Trophoblast cell (in vitro differentiated cells and primary cell): ENCODE measurements around the gene RERG.

Experiments
- DNase-seq, 2 donors: peaks; one replicate each; pipeline ENCODE4 v3.0.0-alpha.2; 2016
- H2AFZ ChIP-seq: 2 replicates; pipeline ENCODE4 v1.6.1; 2013; ENCODE audit warnings: low read length, moderate library complexity, mild to moderate bottlenecking; ENCODE audit not compliant: insufficient read depth, poor library complexity
- H2AK5ac ChIP-seq: 2 replicates; pipeline ENCODE4 v1.6.1; 2013; ENCODE audit warnings: mild to moderate bottlenecking, low read length
- H2BK120ac ChIP-seq: 2 replicates; pipeline ENCODE4 v1.6.1; 2013; ENCODE audit warnings: low read length, mild to moderate bottlenecking, moderate library complexity; ENCODE audit not compliant: insufficient read depth, poor library complexity
- H2BK12ac ChIP-seq: 2 replicates; pipeline ENCODE4 v1.6.1; 2013; ENCODE audit warnings: mild to moderate bottlenecking, low read length, moderate library complexity
- H2BK5ac ChIP-seq: 2 replicates; pipeline ENCODE4 v1.6.1; 2013; ENCODE audit warnings: low read length, low read depth, moderate library complexity, mild to moderate bottlenecking; ENCODE audit not compliant: poor library complexity
- H3K14ac ChIP-seq: 2 replicates; pipeline ENCODE4 v1.6.1; 2013; ENCODE audit warnings: mild to moderate bottlenecking, low read length
- H3K18ac ChIP-seq: 2 replicates; pipeline ENCODE4 v1.6.1; 2013; ENCODE audit warnings: mild to moderate bottlenecking, low read length
- H3K23ac ChIP-seq: 2 replicates; pipeline ENCODE4 v1.6.1; 2013; ENCODE audit warnings: low read length
- H3K27ac ChIP-seq: 2 replicates; pipeline ENCODE4 v1.5.1; 2013; ENCODE audit warnings: low read depth, mild to moderate bottlenecking, inconsistent platforms, low read length, moderate library complexity
- H3K27me3 ChIP-seq: 2 replicates; pipeline ENCODE4 v1.6.1; 2013; ENCODE audit warnings: inconsistent platforms, mild to moderate bottlenecking, low read length, moderate library complexity; ENCODE audit not compliant: insufficient read depth
- H3K36me3 ChIP-seq, 2 experiments: 1 replicate in 1 of 2; 2 replicates in 1 of 2; pipeline ENCODE4 v1.6.1; 2013; ENCODE audit warnings: low read length in 2 of 2, mild to moderate bottlenecking in 2 of 2, moderate library complexity in 1 of 2; ENCODE audit not compliant: insufficient read depth in 2 of 2, control insufficient read depth in 1 of 2
- H3K4ac ChIP-seq: 2 replicates; pipeline ENCODE4 v1.6.1; 2013; ENCODE audit warnings: low read depth, mild to moderate bottlenecking, low read length, moderate library complexity
- H3K4me1 ChIP-seq, 2 experiments: 1 replicate in 1 of 2; 2 replicates in 1 of 2; pipeline ENCODE4 v1.6.1; 2013; ENCODE audit warnings: low read length in 2 of 2, mild to moderate bottlenecking in 2 of 2, moderate library complexity in 1 of 2; ENCODE audit not compliant: insufficient read depth in 2 of 2, control insufficient read depth in 1 of 2
- H3K4me2 ChIP-seq: 2 replicates; pipeline ENCODE4 v1.6.1; 2013; ENCODE audit warnings: inconsistent platforms, mild to moderate bottlenecking, low read length, moderate library complexity
- H3K4me3 ChIP-seq: 2 replicates; pipeline ENCODE4 v1.5.1; 2013; ENCODE audit warnings: mild to moderate bottlenecking, low read depth, low read length, inconsistent platforms
- H3K79me1 ChIP-seq: one replicate; pipeline ENCODE4 v1.6.1; 2013; ENCODE audit warnings: low read length
- H3K79me2 ChIP-seq: 2 replicates; pipeline ENCODE4 v1.6.1; 2013; ENCODE audit warnings: low read length, mild to moderate bottlenecking; ENCODE audit not compliant: control insufficient read depth, insufficient read depth, poor library complexity
- H3K9ac ChIP-seq: 2 replicates; pipeline ENCODE4 v1.6.1; 2013; ENCODE audit warnings: mild to moderate bottlenecking, low read length
- H3K9me3 ChIP-seq: 2 replicates; pipeline ENCODE4 v1.6.1; 2013; ENCODE audit warnings: low read depth, mild to moderate bottlenecking, control low read depth, inconsistent platforms, low read length; ENCODE audit not compliant: insufficient read depth
- H4K12ac ChIP-seq: 2 replicates; pipeline ENCODE4 v1.6.1; 2013; ENCODE audit warnings: low read depth, mild to moderate bottlenecking, low read length, moderate library complexity
- H4K8ac ChIP-seq: 2 replicates; pipeline ENCODE4 v1.6.1; 2013; ENCODE audit warnings: low read depth, mild to moderate bottlenecking, low read length, moderate library complexity
- H4K91ac ChIP-seq: one replicate; pipeline ENCODE4 v1.6.1; 2013; ENCODE audit warnings: low read depth, mild to moderate bottlenecking, low read length, moderate library complexity
- WGBS: extraction: QIAGEN DNeasy Blood & Tissue Kit; methylation state at CpG from one replicate; pipeline ENCODE4 v1.1.7; 2013; ENCODE audit warnings: missing lambda C conversion rate; ENCODE audit not compliant: insufficient read length, insufficient coverage; ENCODE audit errors: extremely low coverage; 5-methylcytosine and 5-hydroxymethylcytosine counted together

RERG gene

GRCh38 chr12:15163030-15163976 lies 57.9 kb downstream of the RERG start:
- H3K4me1 ChIP-seq, result no peaks in the 10 kb centered on the region
- H4K12ac ChIP-seq, result no peak overlapping the region
- DNase-seq, result no peak
- H2AFZ ChIP-seq, result no peak overlapping the region
- H3K27me3 ChIP-seq, result no peaks in the 10 kb centered on the region
- no peak overlapping the region for H3K4me2 ChIP-seq
- no peaks in the 10 kb centered on the region for H3K9me3 ChIP-seq
- H4K91ac ChIP-seq, result no peak overlapping the region
- H2BK12ac ChIP-seq, result no peak overlapping the region
- no peak overlapping the region for H3K4ac ChIP-seq
- no peak overlapping the region for H3K23ac ChIP-seq
- no peak overlapping the region for H4K8ac ChIP-seq
- no peak overlapping the region for H3K9ac ChIP-seq
- no peak overlapping the region for H2AK5ac ChIP-seq
- no peaks in the 10 kb centered on the region for H3K36me3 ChIP-seq
- H3K4me3 ChIP-seq, result no peak overlapping the region
- no peak overlapping the region for H3K27ac ChIP-seq
- no peak overlapping the region for H3K14ac ChIP-seq
- no peak overlapping the region for H3K18ac ChIP-seq
- H3K79me1 ChIP-seq, result no peaks in the 10 kb centered on the region
- no CpG with 5 or more reads among the region's 11 CpGs for WGBS
- no peak overlapping the region for H2BK5ac ChIP-seq
- no peak overlapping the region for H2BK120ac ChIP-seq
- H3K79me2 ChIP-seq, result no peaks in the 10 kb centered on the region

DNA sequence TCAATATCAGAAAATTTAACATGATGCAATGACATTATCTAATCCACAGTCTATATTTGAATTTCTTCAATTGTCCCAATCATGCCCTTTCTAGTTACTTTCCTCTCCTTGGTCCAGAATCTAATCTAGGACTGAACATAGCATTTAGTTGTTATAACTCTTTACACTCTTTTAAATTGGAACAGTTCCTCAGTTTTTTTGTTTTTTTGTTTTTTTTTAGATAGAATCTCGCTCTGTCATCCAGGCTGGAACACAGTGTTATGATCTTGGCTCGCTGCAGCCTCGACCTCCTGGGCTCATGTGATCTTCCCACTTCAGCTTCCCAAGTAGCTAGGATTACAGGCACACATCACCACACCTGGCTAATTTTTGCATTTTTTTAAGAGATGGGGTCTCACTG lies 63.1 kb downstream of the RERG start:
- no peak for DNase-seq
- no peak overlapping the region for H3K18ac ChIP-seq
- no peaks in the 10 kb centered on the region for H3K36me3 ChIP-seq
- H4K12ac ChIP-seq, result no peak overlapping the region
- H4K8ac ChIP-seq, result no peak overlapping the region
- H3K4me3 ChIP-seq, result no peak overlapping the region
- no peak overlapping the region for H2AK5ac ChIP-seq
- no peak overlapping the region for H2BK5ac ChIP-seq
- H3K23ac ChIP-seq, result no peak overlapping the region
- H3K4me1 ChIP-seq, result no peaks in the 10 kb centered on the region
- H3K79me1 ChIP-seq, result no peaks in the 10 kb centered on the region
- no peak overlapping the region for H2BK120ac ChIP-seq
- no peak overlapping the region for H3K4me2 ChIP-seq
- no peak overlapping the region for H3K14ac ChIP-seq
- H4K91ac ChIP-seq, result no peak overlapping the region
- no peak overlapping the region for H3K4ac ChIP-seq
- no peak overlapping the region for H2AFZ ChIP-seq
- WGBS, result no CpG with 5 or more reads among the region's 3 CpGs
- no peak overlapping the region for H3K27ac ChIP-seq
- no peak overlapping the region for H3K9ac ChIP-seq
- no peaks in the 10 kb centered on the region for H3K9me3 ChIP-seq
- no peaks in the 10 kb centered on the region for H3K27me3 ChIP-seq
- H3K79me2 ChIP-seq, result no peaks in the 10 kb centered on the region
- H2BK12ac ChIP-seq, result no peak overlapping the region

DNA sequence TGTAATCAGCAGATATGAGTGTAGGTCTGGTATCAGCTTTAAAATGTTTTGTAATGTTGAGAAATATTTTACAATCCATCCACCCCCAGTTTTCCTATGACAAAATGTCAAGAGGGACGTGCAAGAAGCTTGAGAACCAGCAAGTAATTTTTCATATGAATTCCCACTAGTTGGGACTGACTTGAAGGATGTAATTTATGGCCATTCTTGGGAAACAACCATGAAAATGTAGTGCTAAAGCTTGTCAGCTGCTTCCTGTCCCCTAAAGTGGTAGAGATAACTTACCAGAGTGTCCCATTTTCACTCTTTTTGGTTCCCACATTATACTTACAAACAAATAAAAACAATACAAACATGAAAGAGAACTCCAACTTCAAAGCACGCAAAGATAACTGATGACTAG lies 63.9 kb downstream of the RERG start:
- no peak overlapping the region for H2BK5ac ChIP-seq
- H2BK12ac ChIP-seq, result no peak overlapping the region
- no CpG with 5 or more reads among the region's 2 CpGs for WGBS
- no peak overlapping the region for H3K4me2 ChIP-seq
- H4K12ac ChIP-seq, result no peak overlapping the region
- H2BK120ac ChIP-seq, result no peak overlapping the region
- DNase-seq, result no peak
- H2AK5ac ChIP-seq, result no peak overlapping the region
- H3K27me3 ChIP-seq, result no peaks in the 10 kb centered on the region
- H3K79me1 ChIP-seq, result no peaks in the 10 kb centered on the region
- H3K4me1 ChIP-seq, result no peaks in the 10 kb centered on the region
- H4K8ac ChIP-seq, result no peak overlapping the region
- no peak overlapping the region for H3K18ac ChIP-seq
- no peak overlapping the region for H2AFZ ChIP-seq
- no peak overlapping the region for H3K4ac ChIP-seq
- no peak overlapping the region for H3K4me3 ChIP-seq
- H4K91ac ChIP-seq, result no peak overlapping the region
- no peaks in the 10 kb centered on the region for H3K9me3 ChIP-seq
- no peak overlapping the region for H3K23ac ChIP-seq
- H3K36me3 ChIP-seq, result no peaks in the 10 kb centered on the region
- no peaks in the 10 kb centered on the region for H3K79me2 ChIP-seq
- no peak overlapping the region for H3K27ac ChIP-seq
- no peak overlapping the region for H3K9ac ChIP-seq
- H3K14ac ChIP-seq, result no peak overlapping the region

GRCh38 chr12:15155271-15155670 lies 65.9 kb downstream of the RERG start:
- Histone ChIP-seq H4K12ac (no peak overlapping the region), H2BK12ac (no peak overlapping the region), H2BK120ac (no peak overlapping the region), H3K4me2 (no peak overlapping the region), H3K23ac (no peak overlapping the region), H2AFZ (no peak overlapping the region), H4K8ac (no peak overlapping the region), H3K27me3 (no peaks in the 10 kb centered on the region), H3K4ac (no peak overlapping the region), H3K36me3 (no peaks in the 10 kb centered on the region), H3K4me1 (no peaks in the 10 kb centered on the region), H3K18ac (no peak overlapping the region), H3K27ac (no peak overlapping the region), H3K9ac (no peak overlapping the region), H3K9me3 (no peaks in the 10 kb centered on the region), H3K79me1 (no peaks in the 10 kb centered on the region), H2AK5ac (no peak overlapping the region), H4K91ac (no peak overlapping the region), H3K4me3 (no peak overlapping the region), H3K14ac (no peak overlapping the region), H3K79me2 (no peaks in the 10 kb centered on the region), H2BK5ac (no peak overlapping the region)
- no peak for DNase-seq
- WGBS, result no CpG with 5 or more reads among the region's 1 CpG
